CD14-positive monocyte (primary cell): ENCODE results near the gene COX5B. TPM values are rescaled to one million over a fixed set of nuclear protein-coding genes. Genes with fewer than 3 reads are reported as not detected.
A peak's percentile ranks its signal among the peaks of the same experiment; 100 is the strongest.

ENCODE experiments used
- DNase-seq, 3 donors: peaks; one replicate each; pipeline ENCODE4 v3.0.0-alpha.2; 2011 to 2022
- H2AFZ ChIP-seq: 2 replicates; pipeline ENCODE4 v1.6.0; 2012; ENCODE audit warnings: mild to moderate bottlenecking, low read depth, low read length, inconsistent platforms; ENCODE audit not compliant: insufficient read depth, poor library complexity, severe bottlenecking
- H3K27ac ChIP-seq, 2 donors: 1 replicate in 1 of 2; 2 replicates in 1 of 2; pipeline ENCODE4 v1.5.1; 2012 to 2013; ENCODE audit warnings: low read length in 2 of 2, control low read depth in 1 of 2, inconsistent platforms in 1 of 2, low read depth in 1 of 2, mild to moderate bottlenecking in 1 of 2
- H3K27me3 ChIP-seq, 2 donors: one replicate each; pipeline versions ENCODE4 v1.6.0 to v1.6.1; 2011 to 2013; ENCODE audit warnings: low read length in 2 of 2; ENCODE audit not compliant: control insufficient read depth in 2 of 2, insufficient read depth in 2 of 2
- H3K36me3 ChIP-seq, 2 donors: replicated peaks in 1 of 2; 1 replicate in 1 of 2; 2 replicates in 1 of 2; pipeline versions ENCODE4 v1.5.1 to v1.6.1; 2012 to 2013; ENCODE audit warnings: low read length in 2 of 2, control low read depth in 1 of 2, inconsistent platforms in 1 of 2, mild to moderate bottlenecking in 1 of 2; ENCODE audit not compliant: insufficient read depth in 2 of 2, control insufficient read depth in 1 of 2
- H3K4me1 ChIP-seq, 2 donors: 1 replicate in 1 of 2; 2 replicates in 1 of 2; pipeline versions ENCODE4 v1.5.1 to v1.6.1; 2012 to 2013; ENCODE audit warnings: low read length in 2 of 2, control low read depth in 1 of 2, inconsistent platforms in 1 of 2, mild to moderate bottlenecking in 1 of 2, moderate library complexity in 1 of 2; ENCODE audit not compliant: insufficient read depth in 2 of 2, control insufficient read depth in 1 of 2
- H3K4me2 ChIP-seq: replicated peaks from 2 replicates; pipeline ENCODE3; 2012; ENCODE audit warnings: low read length, moderate library complexity, mild to moderate bottlenecking; ENCODE audit not compliant: poor library complexity, severe bottlenecking; ENCODE audit errors: extremely low read depth
- H3K4me3 ChIP-seq, 3 experiments: fragments of 200-600 bp in 1 of 3; sonication (generic) in 1 of 3; replicated peaks in 1 of 3; 1 replicate in 2 of 3; 2 replicates in 1 of 3; pipeline ENCODE4 v1.5.1; 2011 to 2013; ENCODE audit warnings: low read length in 3 of 3, mild to moderate bottlenecking in 3 of 3, control low read depth in 2 of 3, low read depth in 2 of 3, inconsistent platforms in 1 of 3, moderate library complexity in 1 of 3
- H3K79me2 ChIP-seq: 2 replicates; pipeline ENCODE4 v1.6.0; 2012; ENCODE audit warnings: mild to moderate bottlenecking, control low read depth, inconsistent platforms, low read length, moderate library complexity; ENCODE audit not compliant: insufficient read depth
- H3K9ac ChIP-seq: 2 replicates; pipeline ENCODE4 v1.6.0; 2017; ENCODE audit warnings: low read length, mild to moderate bottlenecking; ENCODE audit not compliant: insufficient read depth, poor library complexity, severe bottlenecking
- H3K9me3 ChIP-seq, 2 donors: replicated peaks in 1 of 2; 1 replicate in 1 of 2; 2 replicates in 1 of 2; pipeline versions ENCODE4 v1.5.1 to v1.6.1; 2012 to 2013; ENCODE audit warnings: low read length in 2 of 2, control low read depth in 1 of 2; ENCODE audit not compliant: control insufficient read depth in 1 of 2, insufficient read depth in 1 of 2
- H4K20me1 ChIP-seq: 2 replicates; pipeline ENCODE4 v1.6.0; 2012; ENCODE audit warnings: mild to moderate bottlenecking, low read length, control low read depth, moderate library complexity; ENCODE audit not compliant: insufficient read depth
- H3K27ac Mint-ChIP-seq, 7 donors: one replicate each; pipeline ENCODE4 v1.8.0; 2020; ENCODE audit warnings: mild to moderate bottlenecking in 7 of 7, mixed read lengths in 7 of 7, moderate library complexity in 6 of 7, inconsistent platforms in 2 of 7
- H3K27me3 Mint-ChIP-seq, 3 donors: one replicate each; pipeline ENCODE4 v1.8.0; 2021 to 2022; ENCODE audit warnings: low read depth in 3 of 3, mild to moderate bottlenecking in 3 of 3, mixed read lengths in 3 of 3, moderate library complexity in 3 of 3, inconsistent platforms in 1 of 3
- H3K36me3 Mint-ChIP-seq, 2 donors: one replicate each; pipeline ENCODE4 v1.8.0; 2020; ENCODE audit warnings: mixed read lengths in 2 of 2, inconsistent platforms in 1 of 2, mild to moderate bottlenecking in 1 of 2
- H3K4me1 Mint-ChIP-seq: one replicate; pipeline ENCODE4 v1.8.0; 2020; ENCODE audit warnings: mild to moderate bottlenecking, mixed read lengths
- H3K4me3 Mint-ChIP-seq, 2 donors: one replicate each; pipeline ENCODE4 v1.8.0; 2020; ENCODE audit warnings: mild to moderate bottlenecking in 2 of 2, mixed read lengths in 2 of 2, moderate library complexity in 1 of 2
- H3K9me3 Mint-ChIP-seq, 7 donors: one replicate each; pipeline ENCODE4 v1.8.0; 2020 to 2022; ENCODE audit warnings: mixed read lengths in 7 of 7, mild to moderate bottlenecking in 6 of 7, moderate library complexity in 6 of 7, inconsistent platforms in 2 of 7
- CTCF ChIP-seq: fragments of 200-600 bp; IDR thresholded peaks from one replicate; pipeline ENCODE4 v1.8.0; 2022; ENCODE audit warnings: antibody characterized with exemption, mild to moderate bottlenecking
- WGBS: methylation state at CpG from one replicate; pipeline ENCODE4 v1.1.5; 2013; ENCODE audit warnings: missing lambda C conversion rate; ENCODE audit not compliant: insufficient coverage; 5-methylcytosine and 5-hydroxymethylcytosine counted together
- intact Hi-C, 2 donors: fragments of 100-400 bp; cut with micrococcal nuclease; formaldehyde crosslinking; loops; one replicate each; pipeline versions ENCODE4 v1.15.0 to v1.15.1; 2023
- polyA plus RNA-seq, 3 donors: library from polyadenylated mRNA; depleted of rRNA in 1 of 3; unstranded in 2 of 3; stranded (reverse) in 1 of 3; fragments of 300-500 nt in 2 of 3; fragments of >200 nt in 1 of 3; fragmentation: Illumina TruSeq in 2 of 3; gene quantifications; 1 replicate in 2 of 3; 2 replicates in 1 of 3; pipeline ENCODE4 v1.2.3, GENCODE V29; 2012 to 2021

The COX5B gene
- polyA plus RNA-seq, 3 donors, result 215 to 598 (median 546) TPM

- no peak for DNase-seq
- Mint-ChIP-seq H3K27ac (peak overlapping the region in 2 of 7 donors; percentile 46 to 64), H3K9me3 (peaks cover 0 to 4% (median 2%) of the 10 kb centered on the region in 7 donors), H3K4me3 (no peak overlapping the region), H3K27me3 (peaks cover 0 to 4% (median 2%) of the 10 kb centered on the region in 3 donors), H3K36me3 (peaks cover 42 to 60% of the 10 kb centered on the region in 2 donors), H3K4me1 (peaks cover 31% of the 10 kb centered on the region)
- Histone ChIP-seq H3K4me3 (no peak overlapping the region), H3K27me3 (no peaks in the 10 kb centered on the region), H3K9me3 (no peaks in the 10 kb centered on the region), H3K79me2 (peaks cover 29% of the 10 kb centered on the region), H3K9ac (no peak overlapping the region), H3K4me1 (peaks cover 13 to 14% of the 10 kb centered on the region in 2 donors), H2AFZ (no peak overlapping the region), H3K4me2 (no peak overlapping the region), H4K20me1 (peaks cover 11% of the 10 kb centered on the region), H3K36me3 (peaks cover 42 to 57% of the 10 kb centered on the region in 2 donors), H3K27ac (no peak overlapping the region)
- TF ChIP-seq CTCF, result no peak
- WGBS, result 97% methylated on average over 33 of the region's 37 CpGs
- intact Hi-C loops, result no loop called here
These were observed 12.3 kb downstream of the COX5B start for GRCh38 chr2:97657986-97658690.

- intact Hi-C loops, result no loop called here
- Histone ChIP-seq H3K36me3 (peaks cover 42 to 57% of the 10 kb centered on the region in 2 donors), H3K79me2 (peaks cover 32% of the 10 kb centered on the region), H4K20me1 (peaks cover 11% of the 10 kb centered on the region), H3K4me2 (no peak overlapping the region), H3K4me3 (no peak overlapping the region), H3K9me3 (no peaks in the 10 kb centered on the region), H3K27me3 (no peaks in the 10 kb centered on the region), H2AFZ (no peak overlapping the region), H3K9ac (no peak overlapping the region), H3K4me1 (peaks cover 13 to 17% of the 10 kb centered on the region in 2 donors), H3K27ac (no peak overlapping the region)
- Mint-ChIP-seq H3K4me3 (no peak overlapping the region), H3K27me3 (peaks cover 0 to 4% (median 2%) of the 10 kb centered on the region in 3 donors), H3K36me3 (peaks cover 42 to 60% of the 10 kb centered on the region in 2 donors), H3K9me3 (peaks cover 0 to 4% (median 2%) of the 10 kb centered on the region in 7 donors), H3K4me1 (peaks cover 29% of the 10 kb centered on the region), H3K27ac (peak overlapping the region in 2 of 7 donors; percentile 46 to 64)
- 97% methylated on average over 13 of the region's 13 CpGs for WGBS
- no peak for DNase-seq
- TF ChIP-seq CTCF, result no peak
These were observed 12.9 kb downstream of the COX5B start for GRCh38 chr2:97658691-97659157.
